IMR-90 (cell line): ENCODE data around the gene PIGBOS1. TPM values are rescaled to one million over a fixed set of nuclear protein-coding genes. Genes with fewer than 3 reads are reported as not detected.

Experiments
- ATAC-seq: fragments of 200-7000 bp; cut with Tn5 transposase; 2 replicates; pipeline ENCODE4 v1.9.1; 2020; ENCODE audit warnings: low read depth, mild to moderate bottlenecking, moderate library complexity
- BruUV-seq: library from RNA; stranded (reverse); fragments of 400-500 nt; replicated peaks from 2 replicates; lab custom pipeline; 2021; lab: Mats Ljungman, UMichigan
- CTCF ChIA-PET: fragments of 300-600 bp; formaldehyde crosslinking; extraction: SDS; loops from one replicate; lab custom pipeline; 2021; ENCODE audit warnings: antibody characterized with exemption; lab: Yijun Ruan, JAX
- POLR2A ChIA-PET: fragments of 300-600 bp; sonication (Branson Sonifier 250); formaldehyde crosslinking; loops from one replicate; lab custom pipeline; 2022; ENCODE audit warnings: antibody characterized with exemption; ENCODE audit not compliant: unreplicated experiment; lab: Charles Lee
- DNase-seq: peaks from one replicate; pipeline ENCODE4 v3.0.0; 2013
- H2AFZ ChIP-seq: replicated peaks from 2 replicates; pipeline ENCODE3; 2013; ENCODE audit warnings: low read length, mild to moderate bottlenecking; ENCODE audit not compliant: poor library complexity
- H2AK5ac ChIP-seq: 2 replicates; pipeline ENCODE4 v1.6.1; 2013; ENCODE audit warnings: low read depth, low read length, inconsistent platforms
- H2AK9ac ChIP-seq: replicated peaks from 2 replicates; pipeline ENCODE3; 2013; ENCODE audit warnings: mild to moderate bottlenecking, low read depth, low read length, moderate library complexity; ENCODE audit not compliant: poor library complexity
- H2BK120ac ChIP-seq: 2 replicates; pipeline ENCODE4 v1.6.1; 2013; ENCODE audit warnings: low read depth, low read length, inconsistent platforms
- H2BK15ac ChIP-seq: 3 replicates; pipeline ENCODE4 v1.6.1; 2013; ENCODE audit warnings: low read depth, low read length, inconsistent platforms
- H2BK20ac ChIP-seq: 2 replicates; pipeline ENCODE4 v1.6.1; 2013; ENCODE audit warnings: low read depth, mild to moderate bottlenecking, inconsistent platforms, low read length, moderate library complexity
- H2BK5ac ChIP-seq: 2 replicates; pipeline ENCODE4 v1.6.1; 2013; ENCODE audit warnings: mild to moderate bottlenecking, low read depth, low read length, inconsistent platforms; ENCODE audit not compliant: poor library complexity, severe bottlenecking
- H3K14ac ChIP-seq: replicated peaks from 2 replicates; pipeline ENCODE4 v1.6.1; 2013; ENCODE audit warnings: low read depth, low read length, inconsistent platforms
- H3K18ac ChIP-seq: 2 replicates; pipeline ENCODE4 v1.6.1; 2013; ENCODE audit warnings: low read depth, low read length, control low read depth
- H3K23ac ChIP-seq: 2 replicates; pipeline ENCODE4 v1.6.1; 2013; ENCODE audit warnings: low read depth, low read length, inconsistent platforms
- H3K27ac ChIP-seq: 2 replicates; pipeline ENCODE4 v1.5.1; 2013; ENCODE audit warnings: mild to moderate bottlenecking, control low read depth, low read length; ENCODE audit not compliant: insufficient read depth
- H3K27me3 ChIP-seq: 2 replicates; pipeline ENCODE4 v1.6.1; 2013; ENCODE audit warnings: low read length; ENCODE audit not compliant: control insufficient read depth, insufficient read depth
- H3K36me3 ChIP-seq: 2 replicates; pipeline ENCODE4 v1.6.1; 2013; ENCODE audit warnings: low read length, mixed read lengths; ENCODE audit not compliant: control insufficient read depth, insufficient read depth
- H3K4ac ChIP-seq: 2 replicates; pipeline ENCODE4 v1.6.1; 2013; ENCODE audit warnings: low read depth, low read length, inconsistent platforms
- H3K4me1 ChIP-seq: 2 replicates; pipeline ENCODE4 v1.6.1; 2013; ENCODE audit warnings: low read length, mixed read lengths; ENCODE audit not compliant: control insufficient read depth, insufficient read depth
- H3K4me2 ChIP-seq: 2 replicates; pipeline ENCODE4 v1.6.1; 2013; ENCODE audit warnings: low read depth, mild to moderate bottlenecking, control low read depth, low read length, moderate library complexity
- H3K4me3 ChIP-seq: 2 replicates; pipeline ENCODE4 v1.5.1; 2013; ENCODE audit warnings: low read depth, mild to moderate bottlenecking, control low read depth, low read length, moderate library complexity; ENCODE audit not compliant: insufficient read depth
- H3K56ac ChIP-seq: 2 replicates; pipeline ENCODE4 v1.6.1; 2013; ENCODE audit warnings: low read length, inconsistent platforms; ENCODE audit not compliant: insufficient read depth; ENCODE audit errors: extremely low read depth
- H3K79me1 ChIP-seq, 2 experiments: 2 replicates each; pipeline ENCODE4 v1.6.1; 2013; ENCODE audit warnings: low read length in 2 of 2, inconsistent platforms in 1 of 2, low read depth in 1 of 2
- H3K9ac ChIP-seq: 2 replicates; pipeline ENCODE4 v1.6.1; 2013; ENCODE audit warnings: low read depth, low read length, control low read depth
- H3K9me1 ChIP-seq: 2 replicates; pipeline ENCODE4 v1.6.1; 2013; ENCODE audit warnings: low read length, inconsistent platforms; ENCODE audit not compliant: insufficient read depth
- H3K9me3 ChIP-seq: 2 replicates; pipeline ENCODE4 v1.6.1; 2013; ENCODE audit warnings: low read length; ENCODE audit not compliant: control insufficient read depth, insufficient read depth
- H4K20me1 ChIP-seq: 2 replicates; pipeline ENCODE4 v1.6.1; 2013; ENCODE audit warnings: low read length, inconsistent platforms; ENCODE audit not compliant: insufficient read depth
- H4K5ac ChIP-seq: 2 replicates; pipeline ENCODE4 v1.6.1; 2013; ENCODE audit warnings: mild to moderate bottlenecking, low read depth, low read length, control low read depth
- H4K8ac ChIP-seq, 2 experiments: 2 replicates each; pipeline ENCODE4 v1.6.1; 2013; ENCODE audit warnings: low read depth in 2 of 2, low read length in 2 of 2, control low read depth in 1 of 2, inconsistent platforms in 1 of 2
- H4K91ac ChIP-seq: 2 replicates; pipeline ENCODE4 v1.6.1; 2013; ENCODE audit warnings: low read depth, low read length, inconsistent platforms; ENCODE audit not compliant: insufficient read depth
- BHLHE40 ChIP-seq: fragments of 150-350 bp; IDR thresholded peaks from 2 replicates; pipeline ENCODE4 v1.6.1; 2016; ENCODE audit warnings: mild to moderate bottlenecking, low read depth, low read length
- CEBPB ChIP-seq: IDR thresholded peaks from 2 replicates; pipeline ENCODE4 v1.6.1; 2012; ENCODE audit warnings: low read depth, low read length, improper control_type of control experiment
- CHD1 ChIP-seq: IDR thresholded peaks from 2 replicates; pipeline ENCODE4 v1.6.1; 2012; ENCODE audit warnings: low read depth, low read length, improper control_type of control experiment
- MAFK ChIP-seq: IDR thresholded peaks from 2 replicates; pipeline ENCODE4 v1.6.1; 2012; ENCODE audit warnings: low read depth, low read length, improper control_type of control experiment
- MAZ ChIP-seq: IDR thresholded peaks from 2 replicates; pipeline ENCODE4 v1.6.1; 2012; ENCODE audit warnings: low read depth, mild to moderate bottlenecking, low read length, improper control_type of control experiment, moderate library complexity, borderline replicate concordance
- MXI1 ChIP-seq: IDR thresholded peaks from 2 replicates; pipeline ENCODE4 v1.6.1; 2012; ENCODE audit warnings: low read depth, mild to moderate bottlenecking, low read length, moderate library complexity, borderline replicate concordance
- NFE2L2 ChIP-seq: fragments of 150-350 bp; IDR thresholded peaks from 2 replicates; pipeline ENCODE4 v1.6.1; 2016; ENCODE audit warnings: low read depth, mild to moderate bottlenecking, low read length
- POLR2A ChIP-seq: IDR thresholded peaks from 2 replicates; pipeline ENCODE4 v1.6.1; 2012; ENCODE audit warnings: mild to moderate bottlenecking, low read depth, low read length
- RAD21 ChIP-seq: IDR thresholded peaks from 2 replicates; pipeline ENCODE4 v1.6.1; 2012; ENCODE audit warnings: low read length, improper control_type of control experiment
- RCOR1 ChIP-seq: IDR thresholded peaks from 2 replicates; pipeline ENCODE4 v1.6.1; 2012; ENCODE audit warnings: mild to moderate bottlenecking, low read length, improper control_type of control experiment; ENCODE audit not compliant: insufficient replicate concordance
- SMC3 ChIP-seq: fragments of 150-350 bp; IDR thresholded peaks from 2 replicates; pipeline ENCODE4 v1.6.1; 2016; ENCODE audit warnings: low read depth, mild to moderate bottlenecking, antibody characterized with exemption, low read length, moderate library complexity
- WGBS, 2 experiments: methylation state at CpG; one replicate each; pipeline versions ENCODE4 v1.1.5 to v1.1.7; 2013; ENCODE audit warnings: missing lambda C conversion rate in 2 of 2; ENCODE audit not compliant: insufficient read length in 1 of 2; ENCODE audit errors: extremely low coverage in 2 of 2; 5-methylcytosine and 5-hydroxymethylcytosine counted together
- dilution Hi-C: fragments of 300-500 bp; cut with HindIII; formaldehyde crosslinking; loops from one replicate; pipeline ENCODE4 v1.14.3; 2018; ENCODE audit warnings: low sequenced_read_pairs; ENCODE audit not compliant: unreplicated experiment
- in situ Hi-C: fragments of 300-500 bp; cut with MboI; formaldehyde crosslinking; loops from 3 replicates; pipeline ENCODE4 v1.14.3; 2019; ENCODE audit warnings: low sequenced_read_pairs, inconsistent platforms, mixed read lengths
- intact Hi-C: fragments of 100-400 bp; cut with micrococcal nuclease; formaldehyde crosslinking; loops from 2 replicates; pipeline ENCODE4 v1.10.0; 2022
- polyA plus RNA-seq, 3 experiments: library from polyadenylated mRNA; depleted of rRNA; stranded (reverse); fragments of >200 nt; gene quantifications; 2 replicates each; pipeline ENCODE4 v1.2.3, GENCODE V29; 2012; ENCODE audit warnings: low replicate concordance in 1 of 3
- total RNA-seq: library from RNA; depleted of rRNA; stranded (reverse); fragments of >200 nt; gene quantifications from 2 replicates; pipeline ENCODE4 v1.2.3, GENCODE V29; 2012
- TF ChIP-seq, protein P1 (sequence below): fragments of 150-350 bp; IDR thresholded peaks from 2 replicates; pipeline ENCODE4 v1.6.1; 2016; ENCODE audit warnings: low read depth, mild to moderate bottlenecking, low read length, moderate library complexity, borderline replicate concordance

The PIGBOS1 gene
- total and polyA plus RNA-seq, 2 of the 4 experiments (the other 2 are of a cell fraction) = 11.7 to 12.7 TPM

DNA sequence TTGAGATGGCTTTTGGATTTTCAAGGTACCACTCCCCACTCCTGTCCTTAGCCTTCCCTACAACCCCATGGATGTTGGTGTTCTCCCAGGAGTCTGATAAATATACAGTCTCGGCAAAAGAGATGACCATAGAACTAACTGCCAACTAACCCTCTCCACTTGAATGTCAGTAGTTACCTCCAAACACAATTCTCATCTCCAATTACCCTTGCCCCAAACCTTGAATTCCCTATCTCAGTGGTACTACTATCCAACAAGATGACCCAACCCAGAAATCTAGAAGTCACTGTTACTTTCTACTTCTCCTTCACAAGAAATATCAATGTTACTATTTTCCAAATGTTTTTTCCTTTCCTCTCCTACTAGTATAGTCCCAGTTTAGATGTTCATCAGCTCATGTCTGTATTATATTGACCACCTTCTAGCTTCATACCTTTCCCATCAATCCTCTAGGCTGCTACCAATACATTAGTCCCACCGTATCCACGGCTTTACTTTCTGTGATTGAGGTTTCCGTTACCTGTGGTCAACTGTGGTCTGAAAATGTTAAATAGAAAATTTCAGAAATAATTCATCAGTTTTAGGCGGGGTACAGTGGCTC is 38.2 kb upstream of the PIGBOS1 start:
- intact Hi-C loops = no loop called here
- CTCF ChIA-PET = no interaction called here
- Histone ChIP-seq H3K36me3 (no peaks in the 10 kb centered on the region), H2BK120ac (no peak overlapping the region), H3K56ac (no peak overlapping the region), H3K9me3 (no peaks in the 10 kb centered on the region), H3K9me1 (no peaks in the 10 kb centered on the region), H3K9ac (no peak overlapping the region), H2BK5ac (no peak overlapping the region), H3K18ac (no peak overlapping the region), H3K4me3 (no peak overlapping the region), H3K27ac (no peak overlapping the region), H3K4ac (no peak overlapping the region), H4K20me1 (no peaks in the 10 kb centered on the region), H3K4me1 (peaks cover 5% of the 10 kb centered on the region), H2BK15ac (no peak overlapping the region), H4K5ac (no peak overlapping the region), H3K23ac (no peak overlapping the region), H2AFZ (no peak overlapping the region), H3K14ac (no peak overlapping the region), H2AK9ac (no peak overlapping the region), H2AK5ac (no peak overlapping the region), H4K8ac (no peak overlapping the region), H2BK20ac (0 out of 2 replicates have a peak overlapping the region, but pooled peaks have one; percentile 52), H3K79me1 (no peaks in the 10 kb centered on the region), H3K27me3 (no peaks in the 10 kb centered on the region; the same call in 1 of the 2 replicates), H4K91ac (no peak overlapping the region), H3K4me2 (no peak overlapping the region)
- in situ Hi-C loops = no loop called here
- DNase-seq (no peak), ATAC-seq (no peak)
- WGBS, 2 experiments = 100% methylated on average over 1 of the region's 5 CpGs; no CpG with 5 or more reads in 1 of the 2 experiments
- POLR2A ChIA-PET = no interaction called here
- dilution Hi-C loops = no loop called here
- BruUV-seq = no TSS peak
- TF ChIP-seq RAD21 (no peak), MAFK (no peak), RCOR1 (no peak), POLR2A (no peak), BHLHE40 (no peak), MAZ (no peak), SMC3 (no peak), NFE2L2 (no peak), CHD1 (no peak), CEBPB (no peak), MXI1 (no peak)
- TF ChIP-seq, protein P1, sequence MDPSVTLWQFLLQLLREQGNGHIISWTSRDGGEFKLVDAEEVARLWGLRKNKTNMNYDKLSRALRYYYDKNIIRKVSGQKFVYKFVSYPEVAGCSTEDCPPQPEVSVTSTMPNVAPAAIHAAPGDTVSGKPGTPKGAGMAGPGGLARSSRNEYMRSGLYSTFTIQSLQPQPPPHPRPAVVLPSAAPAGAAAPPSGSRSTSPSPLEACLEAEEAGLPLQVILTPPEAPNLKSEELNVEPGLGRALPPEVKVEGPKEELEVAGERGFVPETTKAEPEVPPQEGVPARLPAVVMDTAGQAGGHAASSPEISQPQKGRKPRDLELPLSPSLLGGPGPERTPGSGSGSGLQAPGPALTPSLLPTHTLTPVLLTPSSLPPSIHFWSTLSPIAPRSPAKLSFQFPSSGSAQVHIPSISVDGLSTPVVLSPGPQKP = no peak
